ENCODE measurements around the gene AMIGO2.
"Not testable (repeated sequence)": the region's sequence is repeated elsewhere in the genome, so short reads cannot be mapped to it uniquely, and the experiment has no call there.

Gene AMIGO2

DNA sequence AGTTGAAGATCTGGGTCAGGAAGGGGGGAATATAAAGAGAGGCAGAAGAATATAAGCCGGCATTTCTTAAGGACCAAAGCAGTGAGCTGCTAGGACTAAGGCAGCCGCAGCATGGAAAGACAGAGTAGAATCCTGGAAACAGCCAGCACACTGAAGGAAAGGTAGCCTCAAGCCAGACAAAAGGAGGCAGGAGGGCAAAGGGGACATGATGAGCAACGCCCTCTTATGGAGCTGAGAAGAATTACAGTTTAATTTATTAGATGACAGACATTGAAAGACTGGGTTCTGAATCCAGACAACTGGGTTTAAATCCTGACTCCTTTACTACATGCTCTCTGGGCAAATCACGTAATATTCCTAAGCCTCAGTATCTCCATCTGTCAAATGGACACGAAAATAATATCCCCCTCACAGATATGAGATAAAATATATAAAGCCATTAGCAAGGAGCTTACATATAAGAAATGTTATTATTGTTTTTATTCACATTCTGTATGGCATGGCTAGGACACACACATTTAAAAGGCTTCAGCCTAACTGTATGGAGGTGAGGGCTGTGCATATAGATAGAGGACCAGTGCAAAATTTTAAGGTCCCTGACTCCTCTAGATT, 8.4 kb downstream of the AMIGO2 start:
- DNase-seq = peak; percentile 29

DNA sequence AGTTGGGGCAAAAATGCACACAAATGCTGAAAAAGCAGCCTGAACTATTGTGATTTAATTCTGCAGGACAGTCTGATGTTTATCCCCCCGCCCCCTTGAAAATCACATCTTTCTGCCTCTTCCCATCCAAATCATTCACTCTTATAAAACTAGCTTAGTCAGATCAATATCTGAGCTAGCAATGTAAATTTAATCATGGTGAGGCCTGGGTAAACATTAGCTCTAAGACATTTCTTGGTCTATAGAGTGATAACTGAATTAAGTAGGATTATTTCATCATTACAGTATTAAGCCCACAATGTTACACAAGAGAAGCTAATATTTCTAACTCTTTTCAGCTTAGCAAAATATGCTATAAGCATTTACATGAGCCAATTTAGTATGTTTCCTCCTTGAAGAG, 9.4 kb downstream of the AMIGO2 start:
- no peak for DNase-seq

DNA sequence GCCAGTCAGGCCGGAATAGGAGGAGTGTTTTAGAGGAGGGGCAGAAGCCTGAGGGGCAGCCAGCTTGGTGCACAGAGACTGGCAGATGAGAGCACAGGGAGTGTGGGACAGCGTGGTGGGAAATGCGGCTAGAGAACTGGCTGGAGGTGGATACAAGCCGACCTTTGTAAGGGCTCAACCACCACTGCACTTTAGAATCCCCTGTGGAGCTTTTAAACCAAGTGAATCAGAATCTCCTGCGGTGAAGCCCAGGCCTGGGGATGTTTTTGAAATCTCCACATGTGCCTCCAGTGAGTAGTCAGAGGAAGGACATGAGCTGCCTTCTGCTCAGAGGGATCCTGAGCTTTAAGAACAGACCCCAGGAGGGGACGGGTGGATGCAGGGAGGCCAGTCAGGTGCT, 11.2 kb downstream of the AMIGO2 start:
- no peak for DNase-seq

DNA sequence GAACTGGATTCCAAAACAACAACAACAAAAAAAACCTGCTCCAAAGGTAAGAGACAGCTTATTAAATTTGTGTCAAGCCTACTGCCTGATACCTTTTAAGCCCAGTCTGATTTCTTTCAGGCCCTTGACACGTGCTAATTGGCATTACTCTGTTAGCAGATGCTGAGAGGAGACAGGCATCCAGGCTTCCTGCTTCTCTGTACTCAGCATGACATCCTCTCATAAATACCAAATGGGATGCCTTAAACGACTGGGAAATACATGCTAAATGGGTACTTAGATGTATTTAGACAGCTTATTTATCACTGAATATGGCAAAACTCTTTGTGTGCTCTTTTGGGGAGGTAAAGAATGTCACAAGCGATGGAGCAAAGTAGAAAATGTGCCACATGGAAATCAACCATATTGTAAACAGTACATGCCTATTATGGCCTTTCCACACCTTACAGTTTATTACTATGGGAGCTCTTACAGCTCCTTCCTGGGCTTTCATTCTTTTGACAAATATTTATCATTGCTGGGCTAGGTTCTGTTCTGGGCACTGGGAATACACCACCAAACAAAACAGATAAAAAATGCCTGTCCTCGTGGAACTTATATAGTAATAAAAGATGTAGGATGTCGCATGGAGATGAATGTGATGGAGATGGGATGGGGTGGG, 11.9 kb downstream of the AMIGO2 start:
- no peak for DNase-seq

DNA sequence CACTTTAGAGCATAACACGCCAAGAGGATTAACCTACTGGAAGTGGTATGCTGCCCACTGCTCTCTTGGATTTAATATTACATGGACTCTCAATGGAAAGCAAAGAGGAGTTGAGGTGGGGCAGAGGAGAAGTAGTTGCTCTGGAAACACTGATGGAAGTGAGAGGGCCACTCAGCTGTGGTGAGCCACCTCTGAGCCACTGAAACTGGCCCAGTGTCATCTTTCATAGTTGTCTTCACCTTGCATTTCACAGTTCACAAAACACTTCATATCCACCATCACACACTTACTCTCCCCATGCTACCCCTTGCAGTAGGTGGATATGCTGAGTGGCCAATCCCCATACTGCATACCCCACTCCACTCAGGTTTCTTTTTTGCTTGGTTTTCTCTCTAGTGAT, 12.6 kb downstream of the AMIGO2 start:
- no peak for DNase-seq

DNA sequence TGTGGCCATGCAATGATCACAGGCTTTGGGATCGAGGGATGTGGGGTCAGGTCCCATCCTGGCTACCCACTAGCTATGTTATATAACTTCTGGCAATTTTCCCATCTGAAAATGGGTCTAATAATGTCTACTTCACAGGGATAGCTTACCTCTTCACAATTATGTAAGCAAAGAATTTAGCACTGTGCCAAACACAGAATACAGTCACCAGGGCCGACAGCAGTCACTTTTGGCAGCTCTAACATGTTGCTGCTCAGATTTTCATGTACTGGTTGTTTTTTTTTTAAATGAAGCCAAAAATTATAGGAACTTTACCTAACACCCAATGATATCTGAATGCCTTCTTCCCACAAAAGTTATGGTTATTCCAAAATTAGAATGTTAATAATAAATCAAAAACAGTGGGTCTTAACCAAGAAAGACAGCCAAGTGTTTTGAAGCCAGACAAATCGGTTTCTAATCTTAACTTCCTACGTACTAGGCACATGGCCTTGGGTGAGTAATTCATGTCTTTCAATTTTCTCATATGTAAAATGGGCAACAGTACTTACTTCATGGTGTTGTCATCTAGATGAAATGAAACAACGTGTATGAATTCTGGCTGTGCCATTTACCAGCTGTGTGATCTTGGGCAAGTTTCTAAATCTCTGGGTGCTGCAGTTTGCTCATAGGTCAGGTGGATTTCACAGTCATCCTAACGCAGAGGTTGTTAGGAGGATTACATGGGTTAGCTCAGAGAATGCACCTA, 13.3 kb downstream of the AMIGO2 start:
- DNase-seq = no peak

DNA sequence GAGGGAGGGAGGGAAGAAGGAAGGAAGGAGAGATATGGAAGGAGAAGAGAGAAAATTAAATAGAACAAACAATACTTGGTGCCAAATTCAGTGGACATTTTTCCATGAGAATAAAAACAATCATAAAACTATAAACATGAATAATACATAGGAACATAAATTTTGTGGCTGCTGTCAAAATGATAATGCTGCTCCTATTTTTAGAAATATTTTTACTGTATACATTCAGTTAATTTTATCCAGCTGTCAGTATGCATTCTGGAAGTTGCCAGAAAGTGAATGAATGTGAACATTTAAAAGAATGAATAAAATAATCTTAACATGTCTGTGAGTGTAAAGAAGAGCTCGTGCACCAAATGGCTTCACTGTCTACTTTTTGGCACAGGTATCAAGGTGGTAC, 14.2 kb downstream of the AMIGO2 start:
- no peak for DNase-seq

DNA sequence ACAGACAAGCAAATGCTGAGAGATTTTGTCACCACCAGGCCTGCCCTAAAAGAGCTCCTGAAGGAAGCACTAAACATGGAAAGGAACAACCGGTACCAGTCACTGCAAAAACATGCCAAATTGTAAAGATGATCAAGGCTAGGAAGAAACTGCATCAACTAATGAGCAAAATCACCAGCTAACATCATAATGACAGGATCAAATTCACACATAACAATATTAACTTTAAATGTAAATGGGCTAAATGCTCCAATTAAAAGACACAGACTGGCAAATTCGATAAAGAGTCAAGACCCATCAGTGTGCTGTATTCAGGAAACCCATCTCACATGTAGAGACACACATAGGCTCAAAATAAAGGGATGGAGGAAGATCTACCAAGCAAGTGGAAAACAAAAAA, 21.1 kb downstream of the AMIGO2 start:
- not testable (repeated sequence) for DNase-seq

DNA sequence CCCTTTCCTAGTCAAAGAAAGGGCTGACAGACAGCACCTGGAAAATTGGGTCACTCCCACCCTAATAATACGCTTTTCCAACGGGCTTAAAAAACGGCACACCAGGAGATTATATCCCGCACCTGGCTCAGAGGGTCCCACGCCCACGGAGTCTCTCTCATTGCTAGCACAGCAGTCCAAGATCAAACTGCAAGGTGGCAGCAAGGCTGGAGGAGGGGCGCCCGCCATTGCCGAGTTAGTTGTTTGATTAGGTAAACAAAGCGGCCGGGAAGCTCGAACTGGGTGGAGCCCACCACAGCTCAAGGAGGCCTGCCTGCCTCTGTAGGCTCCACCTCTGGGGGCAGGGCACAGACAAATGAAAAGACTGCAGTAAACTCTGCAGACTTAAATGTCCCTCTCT, 22.8 kb downstream of the AMIGO2 start:
- DNase-seq = not testable (repeated sequence)

DNA sequence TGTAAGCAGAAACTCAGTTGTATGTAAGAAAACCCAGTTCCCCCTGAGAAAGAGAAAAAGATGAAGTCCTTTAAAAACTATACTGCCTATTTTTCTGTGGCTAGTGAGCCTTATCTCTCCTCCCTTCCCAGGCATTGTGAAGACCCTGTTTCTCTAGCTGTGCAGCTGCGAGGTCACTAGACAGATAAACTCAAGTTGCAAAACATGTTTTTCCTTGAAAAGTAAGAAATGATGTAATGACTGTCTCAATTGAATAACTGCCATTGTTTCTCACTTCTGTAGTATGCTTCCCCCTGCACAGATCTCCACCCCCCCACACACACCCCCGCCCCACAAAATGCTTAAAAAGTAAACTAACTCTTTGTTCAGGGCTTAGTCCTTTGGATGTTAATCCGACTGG, 23.9 kb downstream of the AMIGO2 start:
- not testable (repeated sequence) for DNase-seq

DNA sequence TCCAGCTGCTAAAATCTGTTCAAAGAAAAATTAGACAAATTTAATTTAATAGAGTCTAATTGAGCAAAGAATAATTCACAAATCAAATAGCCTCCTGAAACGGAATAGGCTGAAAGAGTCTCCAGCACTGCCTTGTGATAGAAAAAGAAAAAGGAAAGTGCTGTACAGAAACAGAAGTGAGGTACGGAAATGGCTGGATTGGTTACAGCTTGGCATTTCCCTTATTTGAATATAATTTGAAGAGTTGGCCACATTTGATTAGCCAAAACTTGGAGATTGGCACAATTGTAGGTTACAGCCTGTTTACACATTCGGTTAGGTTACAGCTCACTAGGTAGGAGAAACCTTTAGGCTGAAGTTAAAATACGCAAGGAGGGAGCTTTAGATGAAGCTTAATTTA, 25.1 kb downstream of the AMIGO2 start:
- no peak for DNase-seq

DNA sequence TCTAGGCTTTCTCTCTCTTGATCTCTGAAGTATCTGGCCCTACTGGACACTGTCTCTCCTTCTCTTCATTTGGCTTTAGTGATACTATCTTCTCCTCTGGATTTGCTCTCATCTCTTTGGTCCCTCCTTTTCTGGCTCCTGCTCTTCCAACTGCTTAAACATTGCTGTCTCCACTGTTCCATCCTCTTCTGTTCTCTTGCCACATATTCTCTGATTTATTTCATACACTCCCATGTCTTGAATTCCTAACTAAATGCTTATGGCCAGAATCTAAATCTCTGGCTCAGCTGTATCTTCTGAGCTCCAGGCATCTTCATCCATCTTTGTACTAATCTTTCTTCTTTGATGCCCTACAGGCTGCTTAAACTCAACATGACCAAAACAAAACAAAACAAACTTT, 25.8 kb downstream of the AMIGO2 start:
- DNase-seq = no peak

DNA sequence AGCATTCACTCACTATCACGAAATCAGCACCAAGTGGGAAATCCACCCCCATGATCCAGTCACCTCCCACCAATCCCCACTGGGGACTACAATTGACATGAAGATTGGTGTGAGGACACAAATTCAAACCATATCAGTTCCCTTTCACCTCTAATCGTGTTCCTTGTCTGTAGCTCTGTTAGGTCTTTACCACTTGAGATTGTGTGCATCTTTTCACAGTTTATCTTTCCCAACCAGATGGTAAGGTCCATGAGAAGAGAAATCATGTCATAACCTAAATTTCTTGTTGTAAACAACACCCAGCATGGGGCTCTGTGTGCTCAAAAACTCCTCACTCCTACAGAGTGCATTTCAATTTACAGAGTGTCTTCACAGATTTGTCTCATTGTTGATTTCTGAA, 27.5 kb downstream of the AMIGO2 start:
- DNase-seq = no peak

DNA sequence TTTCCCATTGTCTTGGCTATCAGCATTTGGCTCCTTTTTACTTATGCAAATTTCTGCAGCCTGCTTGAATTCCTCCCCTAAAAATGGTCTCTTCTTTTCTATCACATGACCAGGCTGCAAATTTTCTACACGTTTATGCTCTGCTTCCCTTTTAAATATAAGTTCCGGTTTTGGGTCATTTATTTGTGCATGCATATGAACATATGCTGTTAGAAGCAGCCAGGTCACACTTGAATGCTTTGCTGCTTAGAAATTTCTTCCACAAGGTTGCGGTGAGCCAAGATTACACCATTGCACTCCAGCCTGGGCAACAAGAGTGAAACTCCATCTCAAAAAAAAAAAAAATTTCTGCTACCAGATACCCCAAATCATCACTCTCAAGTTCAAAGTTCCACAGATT, 28.5 kb downstream of the AMIGO2 start:
- not testable (repeated sequence) for DNase-seq

DNA sequence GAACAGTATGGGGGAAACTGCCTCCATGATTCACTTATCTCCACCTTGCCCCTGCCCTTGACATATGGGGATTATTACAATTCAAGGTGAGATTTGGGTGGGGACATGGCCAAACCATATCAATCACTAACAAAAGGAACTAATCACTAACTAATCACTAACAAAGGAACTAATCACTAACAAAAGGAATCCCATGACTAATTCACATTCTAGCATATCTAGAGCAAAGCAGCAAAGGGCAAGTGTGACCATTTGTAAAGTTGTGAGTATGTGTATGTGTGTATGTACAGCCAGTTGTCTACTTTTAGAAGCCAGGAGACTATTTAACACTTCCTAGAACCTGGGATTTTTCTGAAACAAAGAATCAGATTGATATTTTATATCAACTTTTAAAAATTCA, 31.2 kb downstream of the AMIGO2 start:
- no peak for DNase-seq

DNA sequence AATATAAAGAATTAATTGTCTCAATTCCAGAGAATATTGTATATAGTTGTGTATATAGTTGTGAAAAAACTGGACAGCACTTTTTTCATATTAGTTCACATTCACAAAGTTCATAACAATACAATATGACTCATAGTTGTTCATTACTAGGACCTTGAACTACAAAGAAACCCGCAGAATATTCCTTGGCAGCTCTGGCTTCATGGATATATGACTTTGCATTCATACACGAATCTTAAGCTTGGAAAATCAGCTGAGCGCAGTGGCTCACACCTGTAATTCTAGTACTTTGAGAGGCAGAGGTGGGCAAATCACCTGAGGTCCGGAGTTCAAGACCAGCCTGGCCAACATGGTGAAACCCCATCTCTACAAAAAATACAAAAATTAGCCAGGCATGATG, 38.4 kb downstream of the AMIGO2 start:
- no peak for DNase-seq

DNA sequence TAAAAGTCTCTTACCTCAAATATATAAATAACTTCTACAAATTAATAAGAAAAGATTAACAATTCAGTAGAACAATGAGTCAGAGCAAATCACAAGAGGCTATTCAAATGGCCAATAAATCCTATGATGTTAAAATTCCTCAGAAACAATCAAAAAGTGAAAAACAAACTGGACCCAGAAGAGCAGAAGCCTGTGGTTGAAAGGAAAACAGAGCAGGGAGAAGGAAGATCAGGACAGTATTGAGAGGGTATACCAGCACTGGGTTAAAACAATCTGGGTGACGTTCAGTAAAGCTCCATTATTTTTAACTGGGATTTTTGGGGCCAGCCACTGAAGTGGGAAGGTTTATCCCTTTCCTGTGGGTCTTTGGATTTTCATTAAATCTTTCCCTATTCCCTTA, 40.0 kb downstream of the AMIGO2 start:
- no peak for DNase-seq

DNA sequence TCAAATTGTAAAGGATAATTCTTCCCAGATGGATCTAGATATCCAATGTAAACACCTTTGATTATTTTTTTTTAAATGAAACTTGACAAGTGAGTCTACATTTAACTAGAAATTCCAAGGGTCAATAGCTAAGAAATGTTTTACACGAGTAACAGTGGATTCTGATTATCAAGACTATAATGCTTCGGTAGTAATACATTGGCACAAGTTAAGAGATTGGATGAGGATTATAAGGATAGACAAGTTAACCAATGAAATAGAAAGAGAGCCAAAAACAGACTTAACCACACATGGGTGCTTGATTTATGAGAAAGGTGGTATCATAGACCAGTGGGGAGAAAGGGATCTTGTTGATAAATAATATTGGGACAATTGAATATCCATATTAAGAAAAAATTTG, 40.7 kb downstream of the AMIGO2 start:
- no peak for DNase-seq

DNA sequence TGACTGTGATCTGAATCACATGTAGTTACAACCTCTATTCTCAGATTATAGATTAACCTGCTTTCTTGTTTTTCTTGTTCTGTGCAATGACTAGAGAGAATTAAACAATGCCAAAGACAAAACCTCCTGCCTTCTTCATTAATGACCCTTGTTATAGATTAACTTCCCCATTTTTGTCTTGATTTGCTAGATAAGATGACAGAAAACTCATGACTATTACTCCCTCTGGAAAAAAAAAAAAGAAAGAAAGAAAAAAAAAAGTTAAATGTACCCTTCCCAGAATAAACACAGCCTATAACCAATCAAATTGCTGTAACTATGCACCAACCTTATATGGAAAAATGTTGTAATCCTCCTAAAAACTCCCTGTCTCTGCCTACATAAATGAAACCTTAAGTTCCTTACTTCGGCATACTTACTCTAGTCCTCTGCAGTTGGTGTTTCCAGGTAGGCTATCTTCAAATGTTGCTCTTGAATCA, 41.5 kb downstream of the AMIGO2 start:
- no peak for DNase-seq

DNA sequence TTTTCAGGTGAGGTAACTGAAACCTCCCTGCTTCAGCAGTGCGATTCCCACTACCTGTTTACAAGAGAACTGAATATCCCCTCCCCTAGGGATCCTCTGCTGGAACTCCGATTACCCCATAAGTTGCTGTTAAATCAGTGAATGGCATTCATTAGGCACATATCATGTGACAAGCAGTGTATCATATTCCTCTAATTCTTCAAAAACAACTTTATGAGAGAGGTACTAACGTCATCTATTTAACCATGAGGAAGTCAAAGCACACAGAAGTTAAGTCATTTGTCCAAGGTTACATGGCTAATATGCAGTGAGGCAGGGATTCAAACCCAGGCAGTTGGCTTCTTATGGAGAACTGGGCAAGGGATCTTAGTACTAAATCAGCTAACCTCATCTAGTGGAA, 44.3 kb downstream of the AMIGO2 start:
- DNase-seq = peak; percentile 21

DNA sequence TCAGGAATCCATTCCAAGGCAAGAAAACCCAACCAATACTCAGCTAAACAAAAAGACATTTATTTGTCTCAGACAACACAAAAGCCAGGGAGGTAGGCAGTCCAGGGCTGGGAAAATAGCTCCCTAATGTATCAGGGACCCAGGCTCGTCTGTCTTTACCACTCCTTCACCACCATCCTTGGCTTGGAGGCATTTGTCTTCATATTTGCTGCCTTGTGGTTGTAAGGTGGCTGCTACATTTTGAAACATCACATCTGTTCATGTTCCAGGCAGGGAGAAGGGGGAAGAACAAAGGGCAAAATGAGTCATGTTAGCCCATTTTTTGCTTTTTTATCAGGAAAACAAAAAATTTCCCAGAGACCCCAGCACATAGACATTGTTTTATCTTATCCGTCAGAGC, 45.1 kb downstream of the AMIGO2 start:
- no peak for DNase-seq

DNA sequence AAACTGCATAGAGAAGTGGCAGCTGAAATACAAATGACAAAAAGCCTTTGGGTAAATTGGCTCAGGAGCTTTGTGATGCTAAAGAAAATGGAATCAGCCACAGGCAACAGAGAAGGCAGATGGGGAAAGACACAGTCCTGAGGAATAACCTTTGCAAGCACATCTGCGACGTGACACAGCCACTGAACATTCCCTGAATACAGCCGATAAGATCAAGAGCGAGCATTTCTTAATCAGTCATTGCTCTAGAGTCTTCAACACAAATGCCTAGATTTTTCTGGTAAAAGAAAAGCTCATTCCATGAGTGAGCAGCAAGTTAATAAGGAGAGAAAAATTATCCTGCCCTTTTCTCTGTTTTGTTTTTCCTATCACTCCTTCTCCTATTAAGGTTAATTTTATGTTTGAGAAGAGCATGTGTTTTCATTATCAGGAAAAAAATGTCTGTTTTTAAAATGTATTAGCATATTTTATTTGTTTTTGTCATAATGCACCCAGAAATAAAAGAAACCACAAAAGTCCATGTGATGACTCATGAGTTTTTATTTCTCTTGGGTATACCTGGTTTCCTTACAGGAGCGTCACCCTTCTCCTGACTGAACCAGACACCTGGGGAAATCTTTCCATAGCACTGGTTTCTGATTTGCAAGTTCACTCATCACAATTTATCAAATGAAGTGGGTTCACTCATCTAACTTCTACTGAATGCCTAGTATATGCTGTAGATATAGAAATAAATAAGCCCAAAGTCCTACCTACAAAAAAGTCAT, 45.8 kb downstream of the AMIGO2 start:
- no peak for DNase-seq

DNA sequence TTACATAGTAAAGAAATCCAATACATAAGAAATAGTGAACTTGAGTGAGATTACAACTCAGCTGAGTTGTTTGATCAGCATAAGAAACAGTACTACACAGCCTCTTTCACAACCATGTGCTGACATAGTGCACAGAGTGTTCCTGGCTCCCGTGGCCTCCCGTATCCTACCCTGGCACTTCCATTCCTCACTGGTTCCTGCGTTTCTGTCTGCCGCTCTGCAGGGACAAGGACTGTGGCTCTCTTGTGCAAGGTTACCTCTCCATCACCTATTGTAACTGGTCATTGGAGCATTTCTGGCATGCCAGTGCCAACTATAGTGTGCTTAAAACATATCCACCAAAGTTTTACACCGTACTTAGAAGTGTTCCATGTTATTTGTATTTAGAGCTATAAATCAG, 46.7 kb downstream of the AMIGO2 start:
- no peak for DNase-seq

DNA sequence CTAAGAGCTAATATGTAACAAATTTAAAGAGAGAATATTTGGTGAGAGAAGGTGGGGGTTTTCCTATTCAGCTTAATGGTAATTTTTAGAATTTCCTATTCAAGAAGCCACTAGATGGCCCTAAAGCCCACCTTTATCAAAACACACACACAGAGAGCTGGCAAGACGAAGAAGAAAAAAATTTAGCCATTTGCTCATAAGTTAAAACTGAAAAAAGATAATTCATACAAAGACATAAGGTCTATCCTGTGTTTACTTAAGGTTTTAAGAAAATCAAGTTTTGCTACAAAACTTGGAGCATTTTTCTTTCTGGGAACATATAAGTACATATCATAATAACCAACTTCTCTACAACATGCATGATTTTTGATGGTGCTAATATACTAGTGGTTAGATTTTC, 47.1 kb downstream of the AMIGO2 start:
- DNase-seq = peak; percentile 54

All from NCI-H1436 (cell line).